ENCODE data around the gene DPYSL5.
"Not testable (repeated sequence)": the region's sequence is repeated elsewhere in the genome, so short reads cannot be mapped to it uniquely, and the experiment has no call there.

DPYSL5 gene

DNA sequence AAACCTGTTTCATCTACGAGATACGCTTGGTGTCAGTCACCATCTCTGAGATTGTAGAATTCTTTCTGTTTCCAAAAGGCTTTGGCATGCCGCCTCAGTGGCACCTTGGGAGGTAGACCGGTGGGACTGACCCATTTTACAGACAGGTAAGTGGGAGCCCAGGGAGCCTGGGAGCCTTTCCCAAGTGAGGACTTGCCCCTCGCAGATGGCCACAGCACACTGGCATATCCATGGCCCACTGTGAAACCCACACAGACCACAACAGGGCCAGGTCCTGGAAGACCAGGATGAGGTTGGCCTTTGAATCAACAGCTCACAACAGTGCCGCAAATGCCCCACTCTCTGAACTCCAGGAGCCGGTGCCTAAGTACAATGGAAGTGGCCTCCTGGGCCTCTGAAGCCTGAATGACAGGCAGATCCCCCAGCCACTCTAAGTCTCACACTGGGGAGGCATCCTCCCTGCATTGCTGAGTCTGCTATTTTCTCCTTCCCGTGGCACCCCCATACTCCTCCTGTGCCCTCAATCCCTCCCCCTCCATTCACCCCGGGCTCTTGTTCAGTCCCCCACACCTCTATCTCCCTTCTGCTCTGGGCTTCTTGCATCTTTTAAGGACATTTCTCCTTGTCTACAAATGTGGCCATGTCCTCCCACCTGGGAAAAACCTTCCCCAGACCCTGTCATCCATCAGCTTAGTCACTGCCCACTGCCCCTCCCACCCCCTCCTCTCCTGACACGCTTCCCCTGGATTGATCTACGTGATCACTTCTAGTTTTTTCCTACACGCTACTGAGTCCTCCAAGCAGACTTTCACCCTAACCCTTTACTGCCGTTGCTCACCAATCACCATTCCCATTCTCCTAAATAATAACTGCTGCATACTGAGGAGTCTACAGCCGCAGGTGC is 35.9 kb upstream of the DPYSL5 start:
- no peak for TF ChIP-seq POU2F2 (IDR thresholded peaks at IDR 0.05; ENCODE audit: low read depth, low read length)
- FAIRE-seq (no peak), DNase-seq (ENCODE audit: insufficient read length, low spot score) (no peak)

DNA sequence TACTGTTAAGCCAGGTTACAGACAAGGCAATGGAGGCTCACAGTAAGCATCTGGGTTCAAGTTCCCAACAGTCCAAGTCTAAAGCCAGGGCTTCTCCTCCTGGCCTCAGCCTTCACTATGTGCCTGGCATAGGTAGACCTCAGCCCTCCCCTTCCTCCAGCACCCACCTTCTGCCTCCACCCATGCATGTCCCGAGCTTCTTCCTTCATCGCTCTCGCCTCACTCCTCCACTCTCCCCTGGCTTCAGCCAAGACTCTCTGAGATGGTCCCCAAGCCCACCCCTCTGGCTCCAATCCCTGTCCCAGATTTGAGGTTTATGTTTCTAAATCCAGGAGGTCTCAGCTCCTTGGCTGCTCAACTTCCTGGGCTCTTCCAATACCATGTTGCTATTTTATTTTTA is 35.2 kb upstream of the DPYSL5 start:
- DNase-seq (ENCODE audit: insufficient read length, low spot score) (no peak), FAIRE-seq (no peak)
- TF ChIP-seq POU2F2 (IDR thresholded peaks at IDR 0.05; ENCODE audit: low read depth, low read length), result no peak

DNA sequence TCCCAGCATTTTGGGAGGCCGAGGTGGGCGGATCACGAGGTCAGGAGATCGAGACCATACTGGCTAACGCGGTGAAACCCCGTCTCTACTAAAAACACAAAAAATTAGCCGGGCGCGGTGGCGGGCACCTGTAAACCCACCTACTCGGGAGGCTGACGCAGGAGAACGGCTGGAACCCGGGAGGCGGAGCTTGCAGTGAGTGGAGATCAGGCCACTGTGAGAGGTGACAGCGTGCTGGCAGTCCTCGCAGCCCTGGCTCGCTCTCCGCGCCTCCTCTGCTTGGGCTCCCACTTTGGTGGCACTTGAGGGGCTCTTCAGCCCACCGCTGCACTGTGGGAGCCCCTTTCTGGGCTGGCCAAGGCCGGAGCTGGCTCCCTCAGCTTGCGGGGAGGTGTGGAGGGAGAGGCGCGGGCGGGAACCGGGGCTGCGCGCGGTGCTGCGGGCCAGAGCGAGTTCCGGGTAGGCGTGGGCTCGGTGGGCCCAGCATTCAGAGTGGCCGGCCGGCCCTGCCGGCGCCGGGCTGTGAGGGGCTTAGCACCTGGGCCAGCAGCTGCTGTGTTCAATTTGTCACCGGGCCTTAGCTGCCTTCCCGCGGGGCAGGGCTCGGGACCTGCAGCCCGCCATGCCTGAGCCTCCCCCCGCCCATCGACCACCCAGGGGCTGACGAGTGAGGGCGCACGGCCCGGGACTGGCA is 33.7 kb upstream of the DPYSL5 start:
- FAIRE-seq; DNase-seq (ENCODE audit: insufficient read length, low spot score): not testable (repeated sequence)

DNA sequence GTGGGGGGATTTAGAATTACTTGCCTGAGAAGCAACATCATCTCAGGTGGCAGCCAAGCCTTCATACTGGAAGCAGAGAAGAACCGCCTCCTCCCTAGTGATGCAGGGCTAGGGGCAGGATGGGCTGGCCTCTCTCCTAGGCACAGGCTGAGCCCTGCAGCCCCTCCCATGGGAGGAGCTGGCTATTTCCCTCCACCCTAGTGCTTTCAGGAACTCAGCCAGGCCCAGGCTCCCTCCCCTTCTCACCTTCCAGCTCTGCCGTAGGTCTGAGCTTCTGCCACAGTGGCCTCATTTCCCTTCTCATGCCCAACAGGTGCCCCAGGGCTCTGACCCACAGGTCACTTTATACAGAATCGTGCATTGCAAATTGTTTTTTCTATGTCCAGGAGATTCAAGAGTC is 31.0 kb upstream of the DPYSL5 start:
- DNase-seq (ENCODE audit: insufficient read length, low spot score), result no peak
- TF ChIP-seq PAX5 (IDR thresholded peaks at IDR 0.05; ENCODE audit: insufficient read depth, low read length, severe bottlenecking) (no peak), POLR2AphosphoS5 (IDR thresholded peaks at IDR 0.05; ENCODE audit: low read depth, low read length) (no peak), TAF1 (IDR thresholded peaks at IDR 0.05; ENCODE audit: low read depth, low read length) (no peak)
- FAIRE-seq, result no peak

DNA sequence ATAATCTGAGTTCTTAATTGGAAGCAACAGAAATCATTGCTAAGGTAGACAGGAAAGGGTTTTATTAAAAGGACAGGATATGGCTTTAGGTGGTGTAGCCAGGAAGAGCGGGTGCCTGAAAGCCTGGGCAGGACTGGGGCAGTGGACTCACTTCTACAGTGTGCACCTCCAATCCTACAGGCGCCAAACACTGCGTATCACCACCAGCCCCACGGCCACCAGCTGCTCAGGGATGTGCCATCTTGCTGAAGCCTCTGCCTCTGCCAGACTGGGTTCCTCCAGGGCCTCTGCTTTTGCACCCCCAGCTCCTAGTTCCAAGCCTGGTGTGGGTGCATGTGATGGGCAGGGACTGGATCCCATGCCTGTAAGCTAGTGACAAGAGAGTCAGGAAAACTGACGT is 29.7 kb upstream of the DPYSL5 start:
- FAIRE-seq (no peak), DNase-seq (ENCODE audit: insufficient read length, low spot score) (no peak)
- TF ChIP-seq POU2F2 (IDR thresholded peaks at IDR 0.05; ENCODE audit: low read depth, low read length) (no peak), PAX5 (IDR thresholded peaks at IDR 0.05; ENCODE audit: insufficient read depth, low read length, severe bottlenecking) (no peak), SPI1 (IDR thresholded peaks at IDR 0.05; ENCODE audit: low read depth, low read length) (no peak), POLR2A (IDR thresholded peaks at IDR 0.05; ENCODE audit: low read depth, low read length) (no peak), POLR2AphosphoS5 (IDR thresholded peaks at IDR 0.05; ENCODE audit: low read depth, low read length) (no peak), TAF1 (IDR thresholded peaks at IDR 0.05; ENCODE audit: low read depth, low read length) (no peak)

DNA sequence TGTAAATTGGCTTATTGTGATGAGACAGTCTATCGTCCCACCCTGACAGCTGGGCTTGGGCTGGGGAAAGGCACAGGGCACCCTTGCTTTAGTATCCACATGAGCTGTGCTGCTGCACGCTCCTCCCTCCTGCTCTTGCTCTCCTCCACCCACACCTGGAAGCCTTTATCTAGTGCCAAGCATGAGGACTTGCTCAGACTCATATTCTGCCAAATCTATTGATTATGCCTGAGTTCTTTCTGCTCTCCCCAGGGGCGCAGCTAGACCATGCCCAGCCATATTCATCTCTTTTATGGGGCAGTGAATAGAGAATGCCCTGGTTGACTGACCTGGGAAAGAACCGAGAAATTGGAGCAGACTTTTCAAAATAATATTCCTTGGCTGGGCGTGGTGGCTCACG is 29.0 kb upstream of the DPYSL5 start:
- FAIRE-seq (no peak), DNase-seq (ENCODE audit: insufficient read length, low spot score) (no peak)
- no peak for TF ChIP-seq POU2F2 (IDR thresholded peaks at IDR 0.05; ENCODE audit: low read depth, low read length)
- no peak for TF ChIP-seq SPI1 (IDR thresholded peaks at IDR 0.05; ENCODE audit: low read depth, low read length)
- TF ChIP-seq TAF1 (IDR thresholded peaks at IDR 0.05; ENCODE audit: low read depth, low read length), result no peak
- TF ChIP-seq PAX5 (IDR thresholded peaks at IDR 0.05; ENCODE audit: insufficient read depth, low read length, severe bottlenecking), result no peak
- TF ChIP-seq POLR2A (IDR thresholded peaks at IDR 0.05; ENCODE audit: low read depth, low read length), result no peak
- TF ChIP-seq POLR2AphosphoS5 (IDR thresholded peaks at IDR 0.05; ENCODE audit: low read depth, low read length), result no peak

DNA sequence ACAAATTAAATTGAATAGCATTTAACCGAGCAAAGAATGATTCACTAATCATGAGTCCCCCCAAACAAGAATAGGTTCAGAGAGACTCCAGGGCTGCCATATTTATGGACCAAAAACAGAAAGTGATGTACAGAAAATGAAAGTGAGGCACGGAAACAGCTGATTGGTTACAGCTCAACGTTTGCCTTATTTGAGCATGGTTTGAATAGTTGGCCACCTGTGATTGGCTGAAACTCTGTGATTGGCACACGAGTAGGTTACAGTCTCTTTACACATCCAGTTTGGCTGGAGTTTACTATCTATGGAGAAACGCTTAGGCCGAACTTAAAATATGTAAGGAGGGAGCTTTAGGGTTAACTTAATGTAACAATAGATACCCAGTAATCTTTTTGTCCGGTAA is 27.0 kb upstream of the DPYSL5 start:
- TF ChIP-seq TAF1 (IDR thresholded peaks at IDR 0.05; ENCODE audit: low read depth, low read length) (no peak), POLR2A (IDR thresholded peaks at IDR 0.05; ENCODE audit: low read depth, low read length) (no peak), SPI1 (IDR thresholded peaks at IDR 0.05; ENCODE audit: low read depth, low read length) (no peak), PAX5 (IDR thresholded peaks at IDR 0.05; ENCODE audit: insufficient read depth, low read length, severe bottlenecking) (no peak), POLR2AphosphoS5 (IDR thresholded peaks at IDR 0.05; ENCODE audit: low read depth, low read length) (no peak), POU2F2 (IDR thresholded peaks at IDR 0.05; ENCODE audit: low read depth, low read length) (no peak)
- no peak for DNase-seq (ENCODE audit: insufficient read length, low spot score)
- FAIRE-seq, result no peak

DNA sequence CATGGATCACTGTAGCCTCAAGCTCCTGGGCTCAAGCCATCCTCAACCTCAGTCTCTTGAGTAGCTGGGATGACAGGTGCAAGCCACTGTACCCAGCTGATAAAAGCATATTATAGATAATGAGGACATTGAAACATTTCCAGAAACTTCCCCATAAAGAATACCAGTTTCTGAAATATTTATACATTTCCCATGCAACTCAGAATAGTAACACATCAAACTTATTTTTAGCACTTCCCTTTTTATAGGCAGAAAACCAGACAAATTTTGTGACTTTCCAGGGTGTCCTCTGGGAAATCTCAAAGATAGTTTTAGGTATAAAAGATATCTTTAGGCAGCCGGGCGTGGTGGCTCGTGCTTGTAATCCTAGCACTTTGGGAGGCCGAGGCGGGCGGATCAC is 25.1 kb upstream of the DPYSL5 start:
- TF ChIP-seq TAF1 (IDR thresholded peaks at IDR 0.05; ENCODE audit: low read depth, low read length) (no peak), SPI1 (IDR thresholded peaks at IDR 0.05; ENCODE audit: low read depth, low read length) (no peak), POLR2A (IDR thresholded peaks at IDR 0.05; ENCODE audit: low read depth, low read length) (no peak), POLR2AphosphoS5 (IDR thresholded peaks at IDR 0.05; ENCODE audit: low read depth, low read length) (no peak), POU2F2 (IDR thresholded peaks at IDR 0.05; ENCODE audit: low read depth, low read length) (no peak), PAX5 (IDR thresholded peaks at IDR 0.05; ENCODE audit: insufficient read depth, low read length, severe bottlenecking) (no peak)
- no peak for DNase-seq (ENCODE audit: insufficient read length, low spot score)
- FAIRE-seq, result no peak

DNA sequence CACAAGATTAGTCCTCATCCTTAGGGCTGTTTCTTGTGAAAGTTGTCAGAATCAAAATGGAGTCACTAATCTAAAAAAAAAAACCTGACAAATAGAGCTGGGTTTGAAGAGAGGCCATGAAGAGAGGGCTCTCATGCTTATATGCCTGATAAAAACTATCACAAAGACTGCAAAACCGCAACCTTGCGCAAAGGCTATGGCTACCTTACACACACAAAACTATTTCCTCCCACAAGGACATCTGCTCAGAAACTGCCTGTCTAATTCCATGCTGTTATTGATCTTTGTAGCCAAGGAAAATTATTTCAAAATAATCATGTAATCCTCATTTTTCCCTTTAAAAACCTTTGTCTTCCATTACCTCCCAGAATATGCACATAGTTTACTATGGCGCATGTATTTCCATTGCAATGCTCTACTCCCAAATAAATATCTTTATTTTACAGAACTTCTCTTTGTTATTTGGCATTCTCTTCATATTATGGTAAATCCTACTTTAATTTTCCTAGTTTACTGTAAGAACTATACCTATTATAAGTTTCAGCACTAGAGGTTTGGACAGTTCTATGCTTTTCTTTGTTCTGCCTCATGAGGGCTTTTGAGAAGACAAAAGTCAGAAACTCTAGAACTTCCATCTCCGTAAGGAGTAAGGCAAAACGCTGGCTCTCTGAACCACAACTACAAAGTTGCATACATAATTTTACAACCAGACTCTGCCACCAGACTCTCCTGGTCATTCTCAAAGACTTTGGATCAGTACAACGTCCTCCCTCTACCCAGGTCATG is 9.6 kb upstream of the DPYSL5 start:
- no peak for TF ChIP-seq POU2F2 (IDR thresholded peaks at IDR 0.05; ENCODE audit: low read depth, low read length)
- TF ChIP-seq POLR2A (IDR thresholded peaks at IDR 0.05; ENCODE audit: low read depth, low read length), result no peak
- no peak for TF ChIP-seq TAF1 (IDR thresholded peaks at IDR 0.05; ENCODE audit: low read depth, low read length)
- TF ChIP-seq PAX5 (IDR thresholded peaks at IDR 0.05; ENCODE audit: insufficient read depth, low read length, severe bottlenecking), result no peak
- no peak for TF ChIP-seq SPI1 (IDR thresholded peaks at IDR 0.05; ENCODE audit: low read depth, low read length)
- no peak for TF ChIP-seq POLR2AphosphoS5 (IDR thresholded peaks at IDR 0.05; ENCODE audit: low read depth, low read length)
- no peak for FAIRE-seq
- no peak for DNase-seq (ENCODE audit: insufficient read length, low spot score)
